CD4-positive, alpha-beta T cell treated with Interleukin-6 at 100 ng/mL for 8 hours (primary cell): ENCODE measurements around the gene POLR3B.
"Not testable (repeated sequence)": the region's sequence is repeated elsewhere in the genome, so short reads cannot be mapped to it uniquely, and the experiment has no call there.

Experiments used
- DNase-seq: peaks from one replicate; pipeline ENCODE4 v3.0.0-alpha.2; 2020; ENCODE audit warnings: mixed read lengths, low spot score

The POLR3B gene

GRCh38 chr12:106342397-106343213 lies 14.9 kb upstream of the POLR3B start:
- DNase-seq = no peak

GRCh38 chr12:106343214-106343528 lies 14.4 kb upstream of the POLR3B start:
- no peak for DNase-seq

GRCh38 chr12:106344131-106344530 lies 13.4 kb upstream of the POLR3B start:
- DNase-seq = no peak

GRCh38 chr12:106345746-106346145 lies 11.8 kb upstream of the POLR3B start:
- no peak for DNase-seq

GRCh38 chr12:106348411-106348810 lies 9.1 kb upstream of the POLR3B start:
- no peak for DNase-seq

GRCh38 chr12:106353175-106353574 lies 4.4 kb upstream of the POLR3B start:
- DNase-seq = no peak

GRCh38 chr12:106358396-106359241 lies 1.1 kb downstream of the POLR3B start:
- no peak for DNase-seq

- no peak for DNase-seq
Measured at GRCh38 chr12:106359646-106360399, 2.3 kb downstream of the POLR3B start.

- DNase-seq = no peak
Measured at GRCh38 chr12:106360400-106360994, 2.9 kb downstream of the POLR3B start.

- no peak for DNase-seq
Measured at GRCh38 chr12:106362971-106363370, 5.4 kb downstream of the POLR3B start.

GRCh38 chr12:106364261-106364660 lies 6.7 kb downstream of the POLR3B start:
- DNase-seq = no peak

GRCh38 chr12:106369624-106370346 lies 12.2 kb downstream of the POLR3B start:
- no peak for DNase-seq

- DNase-seq = no peak
Measured at GRCh38 chr12:106378788-106379187, 21.2 kb downstream of the POLR3B start.

- no peak for DNase-seq
Measured at GRCh38 chr12:106380954-106381353, 23.4 kb downstream of the POLR3B start.

GRCh38 chr12:106381866-106382265 lies 24.3 kb downstream of the POLR3B start:
- DNase-seq = not testable (repeated sequence)

GRCh38 chr12:106386813-106387535 lies 29.4 kb downstream of the POLR3B start:
- no peak for DNase-seq

GRCh38 chr12:106387848-106388377 lies 30.4 kb downstream of the POLR3B start:
- no peak for DNase-seq

- no peak for DNase-seq
Measured at GRCh38 chr12:106389151-106389550, 31.6 kb downstream of the POLR3B start.

- DNase-seq = no peak
Measured at GRCh38 chr12:106392759-106393158, 35.2 kb downstream of the POLR3B start.

GRCh38 chr12:106409878-106410277 lies 52.3 kb downstream of the POLR3B start:
- no peak for DNase-seq

- DNase-seq = no peak
Measured at GRCh38 chr12:106412563-106412962, 55.0 kb downstream of the POLR3B start.
